Measurements from ENCODE around the gene GALNT18.

The GALNT18 gene

GRCh38 chr11:11304550-11304949, 317.3 kb downstream of the GALNT18 start:
- no peak for DNase-seq (ENCODE audit: low spot score)

- no peak for DNase-seq (ENCODE audit: low spot score)
These were observed 319.2 kb downstream of the GALNT18 start for GRCh38 chr11:11302565-11302964.

- no peak for DNase-seq (ENCODE audit: low spot score)
These were observed 320.6 kb downstream of the GALNT18 start for GRCh38 chr11:11301212-11301611.

- no peak for DNase-seq (ENCODE audit: low spot score)
These were observed 324.2 kb downstream of the GALNT18 start for GRCh38 chr11:11297578-11297977.

GRCh38 chr11:11296434-11296833, 325.4 kb downstream of the GALNT18 start:
- no peak for DNase-seq (ENCODE audit: low spot score)

- no peak for DNase-seq (ENCODE audit: low spot score)
These were observed 327.3 kb downstream of the GALNT18 start for GRCh38 chr11:11294551-11294855.

GRCh38 chr11:11293798-11294550, 327.8 kb downstream of the GALNT18 start:
- DNase-seq (ENCODE audit: low spot score) = no peak

- no peak for DNase-seq (ENCODE audit: low spot score)
These were observed 329.0 kb downstream of the GALNT18 start for GRCh38 chr11:11292839-11293238.

- no peak for DNase-seq (ENCODE audit: low spot score)
These were observed 330.5 kb downstream of the GALNT18 start for GRCh38 chr11:11291041-11292015.

- no peak for DNase-seq (ENCODE audit: low spot score)
These were observed 331.5 kb downstream of the GALNT18 start for GRCh38 chr11:11290354-11290753.

- no peak for DNase-seq (ENCODE audit: low spot score)
These were observed 332.1 kb downstream of the GALNT18 start for GRCh38 chr11:11289669-11290068.

- DNase-seq (ENCODE audit: low spot score) = no peak
These were observed 332.7 kb downstream of the GALNT18 start for GRCh38 chr11:11288972-11289616.

GRCh38 chr11:11284481-11284880, 337.3 kb downstream of the GALNT18 start:
- DNase-seq (ENCODE audit: low spot score) = no peak

- DNase-seq (ENCODE audit: low spot score) = no peak
These were observed 340.2 kb downstream of the GALNT18 start for GRCh38 chr11:11281626-11282025.

GRCh38 chr11:11280826-11281225, 341.0 kb downstream of the GALNT18 start:
- DNase-seq (ENCODE audit: low spot score) = no peak

GRCh38 chr11:11279956-11280689, 341.7 kb downstream of the GALNT18 start:
- DNase-seq (ENCODE audit: low spot score) = peak; percentile 40

GRCh38 chr11:11272254-11272653, 349.6 kb downstream of the GALNT18 start:
- DNase-seq (ENCODE audit: low spot score) = no peak

- DNase-seq (ENCODE audit: low spot score) = no peak
These were observed 351.5 kb downstream of the GALNT18 start for GRCh38 chr11:11270236-11270775.

- DNase-seq (ENCODE audit: low spot score) = no peak
These were observed 353.1 kb downstream of the GALNT18 start for GRCh38 chr11:11268706-11269105.

GRCh38 chr11:11268119-11268518, 353.7 kb downstream of the GALNT18 start:
- DNase-seq (ENCODE audit: low spot score) = no peak

GRCh38 chr11:11267312-11267711, 354.5 kb downstream of the GALNT18 start:
- DNase-seq (ENCODE audit: low spot score) = no peak

All from iPS-NIHi11 (cell line).